Pancreas (tissue), 10 donors: Measurements from ENCODE around the gene RIMBP2. TPM values are rescaled to one million over a fixed set of nuclear protein-coding genes. Genes with fewer than 3 reads are reported as not detected.
A peak's percentile ranks its signal among the peaks of the same experiment; 100 is the strongest.

ENCODE experiments used
- ATAC-seq, 4 donors: fragments of 200-7000 bp; cut with Tn5 transposase; one replicate each; pipeline versions ENCODE4 v1.8.0 to v1.9.1; 2020; ENCODE audit warnings: mild to moderate bottlenecking in 4 of 4, moderate library complexity in 4 of 4
- DNase-seq, 6 donors: peaks; one replicate each; pipeline ENCODE4 v3.0.0-alpha.2; 2020
- FAIRE-seq: peaks from 2 replicates; lab custom pipeline; 2012; peaks lifted over from hg19 to GRCh38; lab: Jason Lieb, UNC
- H3K27ac ChIP-seq, 4 donors: fragments of 200-600 bp; sonication (generic); 1 replicate in 3 of 4; 2 replicates in 1 of 4; pipeline versions ENCODE4 v1.5.0 to v1.8.0; 2020
- H3K27me3 ChIP-seq, 4 donors: fragments of 200-600 bp; one replicate each; pipeline ENCODE4 v1.8.0; 2021
- H3K36me3 ChIP-seq, 3 donors: fragments of 200-600 bp; sonication (generic) in 1 of 3; one replicate each; pipeline versions ENCODE4 v1.5.0 to v1.8.0; 2020 to 2021
- H3K4me1 ChIP-seq, 3 donors: fragments of 200-600 bp; one replicate each; pipeline ENCODE4 v1.8.0; 2021
- H3K4me3 ChIP-seq, 4 donors: fragments of 200-600 bp; sonication (generic) in 2 of 4; one replicate each; pipeline versions ENCODE4 v1.5.0 to v1.8.0; 2020 to 2021
- H3K9me3 ChIP-seq, 4 donors: fragments of 200-600 bp; one replicate each; pipeline ENCODE4 v1.8.0; 2021
- WGBS, 2 donors: extraction: QIAGEN DNeasy Blood & Tissue Kit; methylation state at CpG; one replicate each; pipeline ENCODE4 v1.1.7; 2013; 5-methylcytosine and 5-hydroxymethylcytosine counted together
- intact Hi-C, 3 donors: fragments of 100-400 bp; cut with DNase I; formaldehyde crosslinking; loops; one replicate each; pipeline versions ENCODE4 v1.11.1 to v1.14.2; 2022
- polyA plus RNA-seq, 2 donors: library from polyadenylated mRNA; stranded (reverse); fragments of 200-250 nt; gene quantifications; one replicate each; pipeline ENCODE4 v1.2.3, GENCODE V29; 2013
- total RNA-seq, 6 donors: library from RNA; stranded (reverse); fragmentation: NEBNext Ultra II Directional in 4 of 6; extraction: Animal tissue kit (Norgen Biotek cat#: 25700) in 4 of 6; gene quantifications; one replicate each; pipeline versions ENCODE4 v1.2.1 to v1.2.4, GENCODE V29; 2021 to 2023
- TF ChIP-seq, protein P1 (sequence below), 4 donors: fragments of 200-600 bp; sonication (generic) in 3 of 4; IDR thresholded peaks; one replicate each; pipeline versions ENCODE4 v1.5.0 to v1.8.0; 2021; ENCODE audit warnings: antibody characterized with exemption in 4 of 4
- donor health status: healthy with polysubstance abuse.
- donor health status: DM: no; HTN: no; CAD: no; lungs with moderate emphysema.
- donor health status: DM: no; HTN: no; CAD: no.
- donor health status: control.
- donor health status: control.
- donor health status: Bipolar disorder and iron deficiency.
- donor health status: DM: yes; HTN: yes; CAD: no.
- donor health status: DM: no; HTN: no; CAD: no.
- donor health status: DM: no; HTN: no; CAD: no.
- donor health status: DM: yes; HTN: yes; CAD: no.

RIMBP2 gene
- total and polyA plus RNA-seq, 8 donors: 1.6 to 14.9 (median 3.9) TPM

DNA sequence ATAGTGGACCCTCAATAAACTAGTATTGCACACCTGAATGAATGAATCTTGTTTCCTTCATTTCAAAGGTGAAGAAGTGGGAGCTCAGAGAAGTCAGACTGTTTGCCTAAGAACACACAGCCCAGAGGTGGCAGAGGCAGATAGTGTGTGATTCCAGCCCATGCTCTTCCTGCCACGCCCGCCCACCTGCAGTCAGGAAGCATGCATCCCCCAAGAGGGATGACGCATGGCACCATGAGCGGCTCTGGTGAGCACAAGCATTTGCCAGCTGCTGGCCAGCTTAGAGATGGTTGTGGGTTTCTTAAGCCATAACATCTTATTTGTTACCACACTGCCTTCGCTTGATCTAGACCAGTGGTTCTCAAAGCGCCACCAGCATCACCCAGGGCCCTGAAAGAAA is 133.8 kb downstream of the RIMBP2 start:
- ATAC-seq: no peak
- no peaks in the 10 kb centered on the region for H3K36me3 ChIP-seq
- H3K4me3 ChIP-seq: no peak overlapping the region
- 77 to 81% methylated on average over 6 of the region's 6 CpGs for WGBS, 2 donors
- intact Hi-C loops: no loop called here
- H3K27me3 ChIP-seq: no peaks in the 10 kb centered on the region
- DNase-seq: no peak
- H3K27ac ChIP-seq: no peak overlapping the region
- no peaks in the 10 kb centered on the region for H3K9me3 ChIP-seq
- no peaks in the 10 kb centered on the region for H3K4me1 ChIP-seq
- TF ChIP-seq, protein P1, sequence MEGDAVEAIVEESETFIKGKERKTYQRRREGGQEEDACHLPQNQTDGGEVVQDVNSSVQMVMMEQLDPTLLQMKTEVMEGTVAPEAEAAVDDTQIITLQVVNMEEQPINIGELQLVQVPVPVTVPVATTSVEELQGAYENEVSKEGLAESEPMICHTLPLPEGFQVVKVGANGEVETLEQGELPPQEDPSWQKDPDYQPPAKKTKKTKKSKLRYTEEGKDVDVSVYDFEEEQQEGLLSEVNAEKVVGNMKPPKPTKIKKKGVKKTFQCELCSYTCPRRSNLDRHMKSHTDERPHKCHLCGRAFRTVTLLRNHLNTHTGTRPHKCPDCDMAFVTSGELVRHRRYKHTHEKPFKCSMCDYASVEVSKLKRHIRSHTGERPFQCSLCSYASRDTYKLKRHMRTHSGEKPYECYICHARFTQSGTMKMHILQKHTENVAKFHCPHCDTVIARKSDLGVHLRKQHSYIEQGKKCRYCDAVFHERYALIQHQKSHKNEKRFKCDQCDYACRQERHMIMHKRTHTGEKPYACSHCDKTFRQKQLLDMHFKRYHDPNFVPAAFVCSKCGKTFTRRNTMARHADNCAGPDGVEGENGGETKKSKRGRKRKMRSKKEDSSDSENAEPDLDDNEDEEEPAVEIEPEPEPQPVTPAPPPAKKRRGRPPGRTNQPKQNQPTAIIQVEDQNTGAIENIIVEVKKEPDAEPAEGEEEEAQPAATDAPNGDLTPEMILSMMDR (IDR thresholded peaks at IDR 0.05): no peak
- no peak for FAIRE-seq

DNA sequence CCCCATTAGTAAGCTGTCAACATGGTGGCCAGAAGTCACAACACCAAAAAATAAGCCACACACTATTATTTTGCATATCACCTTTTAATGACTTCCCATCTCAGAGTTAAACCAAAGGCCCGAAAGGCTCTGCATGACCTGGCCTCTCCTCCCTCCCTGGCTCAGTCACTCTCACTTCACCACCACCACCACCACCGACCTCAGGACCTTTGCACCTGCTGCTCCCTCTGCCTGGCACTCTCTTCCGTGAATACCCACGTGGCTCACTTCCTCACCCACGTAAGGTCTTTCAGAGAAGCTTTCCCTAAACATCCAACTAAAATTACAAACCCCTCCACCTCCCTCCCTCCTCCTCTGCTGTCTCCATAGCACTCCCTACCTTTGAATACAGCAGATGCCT is 134.3 kb downstream of the RIMBP2 start:
- intact Hi-C loops: no loop called here
- H3K36me3 ChIP-seq: no peaks in the 10 kb centered on the region
- no peak overlapping the region for H3K4me3 ChIP-seq
- H3K27me3 ChIP-seq: no peaks in the 10 kb centered on the region
- FAIRE-seq (no peak), ATAC-seq (no peak), DNase-seq (no peak)
- no peaks in the 10 kb centered on the region for H3K9me3 ChIP-seq
- TF ChIP-seq, protein P1 (IDR thresholded peaks at IDR 0.05): no peak
- WGBS, 2 donors: 52 to 64% methylated on average over 5 of the region's 5 CpGs
- no peak overlapping the region for H3K27ac ChIP-seq
- no peaks in the 10 kb centered on the region for H3K4me1 ChIP-seq

DNA sequence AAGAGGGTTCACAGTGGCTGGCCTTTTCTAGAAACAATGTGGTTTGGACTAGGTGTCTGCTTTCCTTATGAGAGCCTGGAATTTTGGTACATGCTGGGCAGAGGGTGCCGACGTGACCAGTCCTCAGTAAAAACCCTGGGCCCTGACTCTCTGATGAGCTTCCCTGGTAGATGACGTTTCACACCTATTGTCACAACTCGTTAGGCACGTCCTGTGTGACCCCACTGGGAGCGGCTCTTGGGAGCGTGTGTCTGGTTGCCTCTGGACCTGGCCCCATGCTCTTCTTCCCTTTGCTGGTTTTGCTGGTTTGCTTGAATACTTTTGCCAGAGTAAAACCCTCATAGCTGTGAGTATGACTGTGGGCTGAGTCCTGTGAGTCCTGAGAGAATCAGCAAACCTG is 136.9 kb downstream of the RIMBP2 start:
- Histone ChIP-seq H3K27ac (no peak overlapping the region), H3K4me3 (no peak overlapping the region), H3K4me1 (no peaks in the 10 kb centered on the region), H3K9me3 (no peaks in the 10 kb centered on the region), H3K36me3 (no peaks in the 10 kb centered on the region), H3K27me3 (no peaks in the 10 kb centered on the region)
- ATAC-seq (no peak), FAIRE-seq (no peak), DNase-seq (no peak)
- TF ChIP-seq, protein P1 (IDR thresholded peaks at IDR 0.05): no peak
- intact Hi-C loops: no loop called here
- 35 to 39% methylated on average over 7 of the region's 7 CpGs for WGBS, 2 donors

DNA sequence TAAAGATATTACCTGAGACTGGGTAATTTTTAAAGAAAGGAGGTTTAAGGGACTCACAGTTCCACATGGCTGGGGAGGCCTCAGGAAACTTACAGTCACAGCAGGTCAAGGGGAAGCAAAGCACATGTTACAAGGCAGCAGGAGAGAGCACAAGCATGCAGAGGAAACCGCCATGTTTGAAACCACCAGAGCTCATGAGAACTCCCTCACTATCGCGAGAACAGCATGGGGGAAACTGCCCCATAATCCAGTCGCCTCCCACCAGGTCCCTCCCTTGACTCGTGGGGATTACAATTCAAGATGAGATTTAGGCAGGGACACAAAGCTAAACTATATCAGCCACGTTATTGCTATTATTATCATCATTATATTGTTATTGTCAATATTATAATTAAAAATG is 138.7 kb downstream of the RIMBP2 start:
- 55 to 64% methylated on average over 6 of the region's 6 CpGs for WGBS, 2 donors
- no peaks in the 10 kb centered on the region for H3K36me3 ChIP-seq
- no peaks in the 10 kb centered on the region for H3K27me3 ChIP-seq
- no peak overlapping the region for H3K4me3 ChIP-seq
- intact Hi-C loops: no loop called here
- H3K27ac ChIP-seq: no peak overlapping the region
- FAIRE-seq: no peak
- DNase-seq: no peak
- H3K9me3 ChIP-seq: no peaks in the 10 kb centered on the region
- no peaks in the 10 kb centered on the region for H3K4me1 ChIP-seq
- ATAC-seq: no peak
- TF ChIP-seq, protein P1 (IDR thresholded peaks at IDR 0.05): no peak

DNA sequence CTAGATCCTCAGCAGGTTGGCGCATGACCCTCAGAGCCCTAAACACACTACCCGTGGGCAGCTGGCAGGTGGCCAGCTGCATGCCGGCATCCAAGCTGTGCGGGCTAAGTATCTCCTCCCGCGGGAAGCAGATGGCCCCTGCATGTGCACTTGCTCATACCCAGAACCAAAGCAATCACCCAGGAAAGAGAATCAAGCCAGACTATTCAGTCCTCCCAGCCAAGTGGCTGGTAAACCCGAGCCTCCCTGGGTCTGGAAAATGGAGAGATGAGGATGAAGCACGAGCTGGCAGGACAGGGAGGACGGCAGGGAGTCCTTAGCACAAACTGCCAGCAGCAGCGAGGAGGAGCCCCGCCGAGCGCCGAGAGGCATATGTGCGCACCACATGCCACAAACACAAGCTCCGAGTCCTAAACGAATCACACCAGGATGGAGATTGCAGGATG is 139.7 kb downstream of the RIMBP2 start:
- TF ChIP-seq, protein P1 (IDR thresholded peaks at IDR 0.05): no peak
- ATAC-seq (peak in 1 of 4 donors; percentile 15), FAIRE-seq (no peak), DNase-seq (no peak)
- intact Hi-C loops: no loop called here
- Histone ChIP-seq H3K9me3 (no peaks in the 10 kb centered on the region), H3K4me3 (no peak overlapping the region), H3K27me3 (no peaks in the 10 kb centered on the region), H3K27ac (no peak overlapping the region), H3K36me3 (no peaks in the 10 kb centered on the region), H3K4me1 (no peaks in the 10 kb centered on the region)
- WGBS, 2 donors: 70% methylated on average over 17 of the region's 17 CpGs
